Osteocyte (in vitro differentiated cells): ENCODE data around the gene BABAM2. TPM values are rescaled to one million over a fixed set of nuclear protein-coding genes. Genes with fewer than 3 reads are reported as not detected.

ENCODE experiments used
- DNase-seq: peaks from one replicate; pipeline ENCODE4 v3.0.0; 2021; ENCODE audit warnings: mixed read lengths; ENCODE audit not compliant: unreplicated experiment; ENCODE audit errors: extremely low spot score
- H3K27ac Mint-ChIP-seq: one replicate; pipeline ENCODE4 v1.8.0; 2021; ENCODE audit warnings: mild to moderate bottlenecking, mixed read lengths; ENCODE audit not compliant: unreplicated experiment
- H3K27me3 Mint-ChIP-seq: one replicate; pipeline ENCODE4 v1.8.0; 2021; ENCODE audit warnings: mixed read lengths; ENCODE audit not compliant: unreplicated experiment
- H3K36me3 Mint-ChIP-seq: one replicate; pipeline ENCODE4 v1.8.0; 2021; ENCODE audit warnings: mixed read lengths; ENCODE audit not compliant: unreplicated experiment
- H3K4me1 Mint-ChIP-seq: one replicate; pipeline ENCODE4 v1.8.0; 2021; ENCODE audit warnings: mixed read lengths; ENCODE audit not compliant: unreplicated experiment
- H3K4me3 Mint-ChIP-seq: one replicate; pipeline ENCODE4 v1.8.0; 2021; ENCODE audit warnings: mild to moderate bottlenecking, moderate library complexity, mixed read lengths; ENCODE audit not compliant: unreplicated experiment
- H3K9me3 Mint-ChIP-seq: one replicate; pipeline ENCODE4 v1.8.0; 2021; ENCODE audit warnings: mixed read lengths; ENCODE audit not compliant: unreplicated experiment
- total RNA-seq: library from RNA; stranded (reverse); gene quantifications from 2 replicates; pipeline ENCODE4 v1.2.1, GENCODE V29; 2021
- TF ChIP-seq, protein P1 (sequence below): fragments of 200-600 bp; sonication (generic); IDR thresholded peaks from 2 replicates; pipeline ENCODE4 v1.5.0; 2021; ENCODE audit warnings: antibody characterized with exemption, mild to moderate bottlenecking, moderate library complexity

BABAM2 gene
- total RNA-seq, 1 donor from 2014 or later = 43.6 TPM

DNA sequence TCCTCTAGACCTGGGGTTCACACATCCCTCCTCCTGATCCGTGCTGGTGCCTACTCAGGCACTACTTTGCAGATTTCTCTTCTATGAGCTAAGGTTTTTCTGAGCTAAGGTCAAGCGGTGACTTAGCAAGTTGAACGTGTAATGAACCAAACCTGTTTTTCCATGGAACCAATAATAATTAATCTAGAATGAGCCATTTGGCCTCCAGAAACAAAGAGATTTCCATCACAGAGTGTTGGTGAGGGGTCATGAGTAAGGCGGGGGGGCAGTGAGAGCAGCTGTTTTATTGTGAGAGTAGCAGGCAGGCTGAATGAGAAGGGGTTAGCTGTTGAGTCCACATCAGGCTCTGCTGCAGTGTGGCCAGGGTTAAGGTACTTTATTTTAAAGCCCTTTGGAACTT is 390.1 kb downstream of the BABAM2 start:
- Mint-ChIP-seq H3K9me3 (no peaks in the 10 kb centered on the region), H3K27me3 (no peaks in the 10 kb centered on the region), H3K4me1 (peaks cover 18% of the 10 kb centered on the region), H3K4me3 (no peak overlapping the region), H3K27ac (no peak overlapping the region), H3K36me3 (peaks cover 3% of the 10 kb centered on the region)
- DNase-seq = no peak
- TF ChIP-seq, protein P1, sequence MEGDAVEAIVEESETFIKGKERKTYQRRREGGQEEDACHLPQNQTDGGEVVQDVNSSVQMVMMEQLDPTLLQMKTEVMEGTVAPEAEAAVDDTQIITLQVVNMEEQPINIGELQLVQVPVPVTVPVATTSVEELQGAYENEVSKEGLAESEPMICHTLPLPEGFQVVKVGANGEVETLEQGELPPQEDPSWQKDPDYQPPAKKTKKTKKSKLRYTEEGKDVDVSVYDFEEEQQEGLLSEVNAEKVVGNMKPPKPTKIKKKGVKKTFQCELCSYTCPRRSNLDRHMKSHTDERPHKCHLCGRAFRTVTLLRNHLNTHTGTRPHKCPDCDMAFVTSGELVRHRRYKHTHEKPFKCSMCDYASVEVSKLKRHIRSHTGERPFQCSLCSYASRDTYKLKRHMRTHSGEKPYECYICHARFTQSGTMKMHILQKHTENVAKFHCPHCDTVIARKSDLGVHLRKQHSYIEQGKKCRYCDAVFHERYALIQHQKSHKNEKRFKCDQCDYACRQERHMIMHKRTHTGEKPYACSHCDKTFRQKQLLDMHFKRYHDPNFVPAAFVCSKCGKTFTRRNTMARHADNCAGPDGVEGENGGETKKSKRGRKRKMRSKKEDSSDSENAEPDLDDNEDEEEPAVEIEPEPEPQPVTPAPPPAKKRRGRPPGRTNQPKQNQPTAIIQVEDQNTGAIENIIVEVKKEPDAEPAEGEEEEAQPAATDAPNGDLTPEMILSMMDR = no peak

DNA sequence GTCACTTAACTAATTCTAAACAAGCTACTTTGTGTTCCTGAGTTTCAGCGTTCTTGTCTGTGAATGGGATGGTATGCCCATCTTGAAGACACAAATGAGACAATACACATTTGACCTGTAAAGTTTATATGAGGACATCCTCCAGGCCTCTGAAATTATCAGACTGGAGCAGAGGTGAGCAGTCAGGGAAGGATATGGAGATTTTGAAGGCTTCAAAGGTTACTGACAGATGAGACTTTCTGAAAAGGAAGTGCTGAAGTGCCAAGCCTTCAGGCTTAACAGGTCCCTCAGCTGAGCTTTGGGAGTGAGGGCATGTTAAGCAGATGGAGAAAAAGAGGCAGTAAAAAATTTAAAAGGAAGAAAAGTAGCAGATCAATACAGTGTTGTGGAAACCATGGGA is 391.2 kb downstream of the BABAM2 start:
- Mint-ChIP-seq H3K27me3 (no peaks in the 10 kb centered on the region), H3K36me3 (peaks cover 3% of the 10 kb centered on the region), H3K4me1 (peaks cover 13% of the 10 kb centered on the region), H3K27ac (peak overlapping the region; percentile 58), H3K4me3 (no peak overlapping the region), H3K9me3 (no peaks in the 10 kb centered on the region)
- TF ChIP-seq, protein P1 = no peak
- no peak for DNase-seq

DNA sequence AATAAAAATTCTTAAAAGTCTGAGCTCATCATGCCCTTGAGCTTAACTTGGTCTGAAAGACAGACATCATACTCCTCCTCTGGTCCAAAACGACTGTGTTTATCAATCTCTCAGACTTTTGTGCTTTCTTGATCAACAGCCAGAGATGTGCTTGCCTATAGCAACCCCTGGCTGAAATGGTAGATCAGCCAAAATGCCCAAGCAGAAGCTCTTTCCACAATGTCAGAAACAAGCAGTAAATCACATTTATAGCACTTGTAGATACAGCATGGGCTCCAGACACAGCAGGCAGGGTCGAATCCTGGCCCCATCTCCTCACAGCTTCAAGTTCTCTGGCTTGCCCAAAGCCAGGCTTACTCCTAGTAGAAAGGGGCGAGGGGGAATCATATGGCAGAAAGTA is 391.7 kb downstream of the BABAM2 start:
- Mint-ChIP-seq H3K9me3 (no peaks in the 10 kb centered on the region), H3K4me1 (peaks cover 17% of the 10 kb centered on the region), H3K27ac (no peak overlapping the region), H3K27me3 (no peaks in the 10 kb centered on the region), H3K36me3 (peaks cover 3% of the 10 kb centered on the region), H3K4me3 (no peak overlapping the region)
- TF ChIP-seq, protein P1 = no peak
- DNase-seq = no peak

DNA sequence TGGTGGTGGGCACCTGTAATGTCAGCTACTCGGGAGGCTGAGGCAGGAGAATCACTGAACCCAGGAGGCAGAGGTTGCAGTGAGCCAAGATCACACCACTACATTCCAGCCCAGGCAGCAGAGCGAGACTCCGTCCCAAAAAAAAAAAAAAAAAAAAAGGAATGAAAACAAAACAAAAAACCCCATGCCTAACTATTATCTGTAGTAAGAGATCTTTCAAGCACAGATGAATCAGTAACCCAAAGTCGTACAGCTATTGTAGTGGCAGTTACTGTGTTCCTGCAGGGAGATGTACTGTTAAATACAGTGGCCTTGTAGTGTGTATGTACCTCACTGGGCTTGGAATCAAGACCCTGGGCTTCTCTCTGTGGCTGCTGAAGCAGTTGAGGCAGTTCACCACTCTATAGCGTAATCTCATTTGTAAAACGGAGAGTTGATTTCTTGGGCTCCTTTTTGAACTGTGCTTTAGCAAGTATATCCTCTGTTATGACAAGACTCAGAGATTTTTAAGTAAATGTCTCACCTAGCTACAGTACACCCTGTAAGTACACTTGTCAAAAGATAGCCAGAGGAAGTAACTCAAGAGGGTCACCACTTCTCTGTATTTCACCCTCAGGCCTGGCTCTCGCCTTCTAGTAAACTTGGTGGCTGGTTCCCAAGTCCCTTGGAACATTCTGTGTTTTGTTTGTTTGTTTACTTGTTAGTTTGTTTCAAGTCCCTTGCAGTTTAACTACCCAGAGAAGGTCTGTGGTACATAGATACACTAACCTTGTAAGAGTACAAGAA is 392.5 kb downstream of the BABAM2 start:
- Mint-ChIP-seq H3K9me3 (no peaks in the 10 kb centered on the region), H3K36me3 (peaks cover 3% of the 10 kb centered on the region), H3K4me1 (peaks cover 21% of the 10 kb centered on the region), H3K27ac (no peak overlapping the region), H3K4me3 (no peak overlapping the region), H3K27me3 (no peaks in the 10 kb centered on the region)
- TF ChIP-seq, protein P1 = no peak
- no peak for DNase-seq

- Mint-ChIP-seq H3K4me3 (no peak overlapping the region), H3K27me3 (no peaks in the 10 kb centered on the region), H3K36me3 (peaks cover 4% of the 10 kb centered on the region), H3K9me3 (no peaks in the 10 kb centered on the region), H3K4me1 (peaks cover 24% of the 10 kb centered on the region), H3K27ac (no peak overlapping the region)
- TF ChIP-seq, protein P1 = no peak
- DNase-seq = no peak
These were observed 393.3 kb downstream of the BABAM2 start for GRCh38 chr2:28283861-28284260.
